SK-N-SH (cell line): ENCODE measurements around the gene CLEC7A. TPM values are rescaled to one million over a fixed set of nuclear protein-coding genes. Genes with fewer than 3 reads are reported as not detected.

ENCODE experiments used
- CTCF ChIA-PET: fragments of 300-600, 350-600 bp; formaldehyde crosslinking; extraction: SDS; loops from one replicate; lab custom pipeline; 2021; lab: Yijun Ruan, JAX
- POLR2A ChIA-PET: fragments of 350-600 bp; sonication (Branson Sonifier 250); formaldehyde crosslinking; extraction: SDS; loops from one replicate; lab custom pipeline; 2020; ENCODE audit warnings: antibody characterized with exemption, inconsistent platforms; lab: Yijun Ruan, JAX
- DNase-seq: peaks from one replicate; pipeline ENCODE4 v3.0.0; 2012
- H2AFZ ChIP-seq: fragments of 200-600 bp; sonication (generic); 2 replicates; pipeline ENCODE4 v1.8.1; 2016; ENCODE audit warnings: antibody characterized with exemption, mild to moderate bottlenecking, low read depth
- H3F3A ChIP-seq: fragments of 200-600 bp; sonication (generic); replicated peaks from 2 replicates; pipeline ENCODE3; 2016; ENCODE audit warnings: antibody characterized with exemption, mild to moderate bottlenecking; ENCODE audit not compliant: insufficient read depth
- H3K27ac ChIP-seq, 2 experiments: fragments of 200-500 bp in 1 of 2; fragments of 200-600 bp in 1 of 2; sonication (Bioruptor generic) in 1 of 2; sonication (generic), shearing (Covaris generic) in 1 of 2; 2 replicates each; pipeline versions ENCODE4 v1.5.1 to v1.6.1; 2014 to 2016; ENCODE audit warnings: low read depth in 2 of 2, inconsistent platforms in 1 of 2, low read length in 1 of 2, mild to moderate bottlenecking in 1 of 2, mixed read lengths in 1 of 2
- H3K27me3 ChIP-seq: fragments of 200-600 bp; sonication (generic), shearing (Covaris generic); 2 replicates; pipeline ENCODE4 v1.6.1; 2016; ENCODE audit warnings: mixed run types; ENCODE audit not compliant: insufficient read depth
- H3K36me3 ChIP-seq, 2 experiments: fragments of 200-500 bp in 1 of 2; fragments of 200-600 bp in 1 of 2; sonication (Bioruptor generic) in 1 of 2; sonication (generic) in 1 of 2; replicated peaks in 1 of 2; 2 replicates each; pipeline versions ENCODE3 to v1.5.1; 2014 to 2016; ENCODE audit warnings: low read length in 1 of 2, mild to moderate bottlenecking in 1 of 2; ENCODE audit not compliant: insufficient read depth in 2 of 2, control insufficient read depth in 1 of 2
- H3K4me1 ChIP-seq, 2 experiments: fragments of 200-500 bp in 1 of 2; fragments of 200-600 bp in 1 of 2; sonication (Bioruptor generic) in 1 of 2; sonication (generic), shearing (Covaris generic) in 1 of 2; 2 replicates each; pipeline versions ENCODE4 v1.5.1 to v1.6.1; 2014 to 2016; ENCODE audit warnings: low read depth in 1 of 2, low read length in 1 of 2, mixed run types in 1 of 2; ENCODE audit not compliant: insufficient read depth in 2 of 2, control insufficient read depth in 1 of 2
- H3K4me2 ChIP-seq: fragments of 200-600 bp; sonication (generic), shearing (Covaris generic); 2 replicates; pipeline ENCODE4 v1.6.1; 2017; ENCODE audit warnings: mixed run types
- H3K4me3 ChIP-seq, 2 experiments: fragments of 200-500 bp in 1 of 2; fragments of 200-600 bp in 1 of 2; sonication (Bioruptor generic) in 1 of 2; sonication (generic), shearing (Covaris generic) in 1 of 2; 2 replicates each; pipeline versions ENCODE4 v1.5.1 to v1.8.1; 2014 to 2016; ENCODE audit warnings: low read depth in 2 of 2, inconsistent platforms in 1 of 2, low read length in 1 of 2, mild to moderate bottlenecking in 1 of 2, mixed read lengths in 1 of 2, moderate library complexity in 1 of 2
- H3K79me2 ChIP-seq: fragments of 200-600 bp; sonication (generic); 2 replicates; pipeline ENCODE4 v1.8.1; 2017; ENCODE audit warnings: mild to moderate bottlenecking; ENCODE audit not compliant: insufficient read depth
- H3K9ac ChIP-seq: fragments of 200-600 bp; sonication (generic); 2 replicates; pipeline ENCODE4 v1.6.1; 2017; ENCODE audit warnings: mixed run types
- H3K9me2 ChIP-seq: fragments of 200-600 bp; sonication (generic); 2 replicates; pipeline ENCODE4 v1.6.1; 2017; ENCODE audit warnings: mixed run types
- H3K9me3 ChIP-seq: fragments of 200-600 bp; sonication (generic); 2 replicates; pipeline ENCODE4 v1.6.1; 2017; ENCODE audit warnings: mixed run types, mild to moderate bottlenecking, moderate library complexity
- H4K20me1 ChIP-seq: fragments of 200-600 bp; sonication (generic); 2 replicates; pipeline ENCODE4 v1.6.1; 2017; ENCODE audit warnings: mild to moderate bottlenecking, mixed run types; ENCODE audit not compliant: insufficient read depth
- CHD2 ChIP-seq: fragments of 150-350 bp; IDR thresholded peaks from 2 replicates; pipeline ENCODE4 v1.6.1; 2018; ENCODE audit warnings: low read length; ENCODE audit not compliant: partially characterized antibody
- EP300 ChIP-seq, 2 experiments: IDR thresholded peaks; 2 replicates each; pipeline versions ENCODE4 v1.4.0 to v1.6.1; 2012; ENCODE audit warnings: borderline replicate concordance in 1 of 2, low read depth in 1 of 2, low read length in 1 of 2
- FOXJ3 ChIP-seq: sonication (generic); formaldehyde crosslinking; IDR thresholded peaks from 2 replicates; pipeline ENCODE4 v1.5.1; 2020; ENCODE audit warnings: mild to moderate bottlenecking, missing genetic modification reagents
- FOXM1 ChIP-seq: IDR thresholded peaks from 2 replicates; pipeline ENCODE4 v1.4.0; 2012; ENCODE audit warnings: low read depth, mild to moderate bottlenecking
- GABPA ChIP-seq: IDR thresholded peaks from 2 replicates; pipeline ENCODE4 v1.4.0; 2012; ENCODE audit warnings: low read depth, mild to moderate bottlenecking
- GATA2 ChIP-seq: sonication (generic); formaldehyde crosslinking; IDR thresholded peaks from 2 replicates; pipeline ENCODE4 v1.5.0; 2020; ENCODE audit warnings: mild to moderate bottlenecking, missing genetic modification reagents
- MXI1 ChIP-seq: IDR thresholded peaks from 2 replicates; pipeline ENCODE4 v1.6.1; 2012; ENCODE audit warnings: mild to moderate bottlenecking, low read depth, low read length, improper control_type of control experiment
- NFIC ChIP-seq: IDR thresholded peaks from 2 replicates; pipeline ENCODE4 v1.4.0; 2012; ENCODE audit warnings: borderline replicate concordance
- NRF1 ChIP-seq: IDR thresholded peaks from 2 replicates; pipeline ENCODE4 v1.6.1; 2012; ENCODE audit warnings: low read depth, mild to moderate bottlenecking, low read length
- POLR2AphosphoS5 ChIP-seq: IDR thresholded peaks from 2 replicates; pipeline ENCODE4 v1.6.1; 2012; ENCODE audit warnings: low read depth, low read length
- RAD21 ChIP-seq: IDR thresholded peaks from 2 replicates; pipeline ENCODE4 v1.6.1; 2012; ENCODE audit warnings: mild to moderate bottlenecking, low read length
- RCOR1 ChIP-seq: fragments of 150-350 bp; IDR thresholded peaks from 2 replicates; pipeline ENCODE4 v1.6.1; 2017; ENCODE audit warnings: antibody characterized with exemption, low read length
- RFX5 ChIP-seq: IDR thresholded peaks from 2 replicates; pipeline ENCODE4 v1.6.1; 2012; ENCODE audit warnings: mild to moderate bottlenecking, improper control_type of control experiment, low read length
- SIN3A ChIP-seq: IDR thresholded peaks from 2 replicates; pipeline ENCODE4 v1.6.1; 2012; ENCODE audit warnings: low read depth, mild to moderate bottlenecking, low read length, moderate library complexity, borderline replicate concordance
- SMC3 ChIP-seq: IDR thresholded peaks from 2 replicates; pipeline ENCODE4 v1.6.1; 2012; ENCODE audit warnings: low read depth, low read length, improper control_type of control experiment
- TAF1 ChIP-seq: IDR thresholded peaks from 2 replicates; pipeline ENCODE4 v1.6.1; 2012; ENCODE audit warnings: low read depth, mild to moderate bottlenecking, low read length, moderate library complexity, borderline replicate concordance
- TEAD4 ChIP-seq: IDR thresholded peaks from 2 replicates; pipeline ENCODE4 v1.4.0; 2012; ENCODE audit warnings: mild to moderate bottlenecking, borderline replicate concordance; ENCODE audit not compliant: insufficient read depth
- YY1 ChIP-seq: IDR thresholded peaks from 2 replicates; pipeline ENCODE4 v1.4.0; 2012; ENCODE audit warnings: low read depth, mild to moderate bottlenecking
- WGBS: methylation state at CpG from one replicate; pipeline ENCODE4 v1.1.6; 2017; ENCODE audit warnings: low lambda C conversion rate; 5-methylcytosine and 5-hydroxymethylcytosine counted together
- polyA plus RNA-seq, 3 experiments: library from polyadenylated mRNA; depleted of rRNA; stranded (reverse); fragments of >200 nt; gene quantifications; 2 replicates each; pipeline ENCODE4 v1.2.3, GENCODE V29; 2012
- TF ChIP-seq, protein P1 (sequence below): IDR thresholded peaks from 2 replicates; pipeline ENCODE4 v1.4.0; 2012; ENCODE audit warnings: low read depth, borderline replicate concordance
- TF ChIP-seq, protein P2 (sequence below): IDR thresholded peaks from 2 replicates; pipeline ENCODE4 v1.6.1; 2012; ENCODE audit warnings: mild to moderate bottlenecking, low read depth, low read length, moderate library complexity
- TF ChIP-seq, protein P3 (sequence below): IDR thresholded peaks from 2 replicates; pipeline ENCODE4; 2012
- TF ChIP-seq, protein P4 (sequence below): IDR thresholded peaks from 2 replicates; pipeline ENCODE4 v1.4.0; 2012; ENCODE audit warnings: low read depth

The CLEC7A gene
- polyA plus RNA-seq, 1 of the 3 experiments (the other 2 are of a cell fraction) = not detected

DNA sequence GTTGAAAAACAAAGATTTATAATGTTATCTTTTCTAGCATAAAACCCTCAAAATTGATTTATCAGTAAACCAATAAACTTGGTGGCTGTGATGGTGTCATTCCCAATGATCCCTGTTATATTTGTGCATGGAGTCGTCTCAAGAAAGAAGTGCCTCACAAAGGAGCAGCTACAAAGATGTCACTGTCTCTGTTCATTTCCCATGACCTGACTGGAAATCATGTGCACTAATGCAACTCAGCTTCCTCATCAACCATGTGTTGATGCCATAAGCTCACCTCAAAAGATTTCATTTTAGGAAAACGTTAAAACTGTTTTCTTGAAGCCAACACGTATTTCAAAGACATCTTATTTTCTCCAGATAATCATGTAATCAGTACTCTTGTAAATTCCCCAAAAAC lies 60.0 kb downstream of the CLEC7A start:
- DNase-seq = no peak
- Histone ChIP-seq H3K27me3 (no peaks in the 10 kb centered on the region; the same call in 1 of the 2 replicates), H3K9ac (no peak overlapping the region), H3K27ac (no peak overlapping the region), H3K9me2 (no peaks in the 10 kb centered on the region), H3K4me2 (no peak overlapping the region), H4K20me1 (no peaks in the 10 kb centered on the region), H3K4me3 (no peak overlapping the region), H3F3A (no peaks in the 10 kb centered on the region), H3K79me2 (no peaks in the 10 kb centered on the region), H2AFZ (no peak overlapping the region), H3K9me3 (no peaks in the 10 kb centered on the region), H3K36me3 (no peaks in the 10 kb centered on the region), H3K4me1 (no peaks in the 10 kb centered on the region; a peak in 1 of 4 replicates)
- POLR2A ChIA-PET = no interaction called here
- TF ChIP-seq, protein P1, sequence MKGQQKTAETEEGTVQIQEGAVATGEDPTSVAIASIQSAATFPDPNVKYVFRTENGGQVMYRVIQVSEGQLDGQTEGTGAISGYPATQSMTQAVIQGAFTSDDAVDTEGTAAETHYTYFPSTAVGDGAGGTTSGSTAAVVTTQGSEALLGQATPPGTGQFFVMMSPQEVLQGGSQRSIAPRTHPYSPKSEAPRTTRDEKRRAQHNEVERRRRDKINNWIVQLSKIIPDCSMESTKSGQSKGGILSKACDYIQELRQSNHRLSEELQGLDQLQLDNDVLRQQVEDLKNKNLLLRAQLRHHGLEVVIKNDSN = no peak
- TF ChIP-seq GATA2 (CRISPR knock-in tag) = no peak
- TF ChIP-seq, protein P2, sequence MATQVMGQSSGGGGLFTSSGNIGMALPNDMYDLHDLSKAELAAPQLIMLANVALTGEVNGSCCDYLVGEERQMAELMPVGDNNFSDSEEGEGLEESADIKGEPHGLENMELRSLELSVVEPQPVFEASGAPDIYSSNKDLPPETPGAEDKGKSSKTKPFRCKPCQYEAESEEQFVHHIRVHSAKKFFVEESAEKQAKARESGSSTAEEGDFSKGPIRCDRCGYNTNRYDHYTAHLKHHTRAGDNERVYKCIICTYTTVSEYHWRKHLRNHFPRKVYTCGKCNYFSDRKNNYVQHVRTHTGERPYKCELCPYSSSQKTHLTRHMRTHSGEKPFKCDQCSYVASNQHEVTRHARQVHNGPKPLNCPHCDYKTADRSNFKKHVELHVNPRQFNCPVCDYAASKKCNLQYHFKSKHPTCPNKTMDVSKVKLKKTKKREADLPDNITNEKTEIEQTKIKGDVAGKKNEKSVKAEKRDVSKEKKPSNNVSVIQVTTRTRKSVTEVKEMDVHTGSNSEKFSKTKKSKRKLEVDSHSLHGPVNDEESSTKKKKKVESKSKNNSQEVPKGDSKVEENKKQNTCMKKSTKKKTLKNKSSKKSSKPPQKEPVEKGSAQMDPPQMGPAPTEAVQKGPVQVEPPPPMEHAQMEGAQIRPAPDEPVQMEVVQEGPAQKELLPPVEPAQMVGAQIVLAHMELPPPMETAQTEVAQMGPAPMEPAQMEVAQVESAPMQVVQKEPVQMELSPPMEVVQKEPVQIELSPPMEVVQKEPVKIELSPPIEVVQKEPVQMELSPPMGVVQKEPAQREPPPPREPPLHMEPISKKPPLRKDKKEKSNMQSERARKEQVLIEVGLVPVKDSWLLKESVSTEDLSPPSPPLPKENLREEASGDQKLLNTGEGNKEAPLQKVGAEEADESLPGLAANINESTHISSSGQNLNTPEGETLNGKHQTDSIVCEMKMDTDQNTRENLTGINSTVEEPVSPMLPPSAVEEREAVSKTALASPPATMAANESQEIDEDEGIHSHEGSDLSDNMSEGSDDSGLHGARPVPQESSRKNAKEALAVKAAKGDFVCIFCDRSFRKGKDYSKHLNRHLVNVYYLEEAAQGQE = no peak
- TF ChIP-seq TEAD4 = no peak
- 0% methylated on average over 3 of the region's 3 CpGs for WGBS
- CTCF ChIA-PET = no interaction called here

DNA sequence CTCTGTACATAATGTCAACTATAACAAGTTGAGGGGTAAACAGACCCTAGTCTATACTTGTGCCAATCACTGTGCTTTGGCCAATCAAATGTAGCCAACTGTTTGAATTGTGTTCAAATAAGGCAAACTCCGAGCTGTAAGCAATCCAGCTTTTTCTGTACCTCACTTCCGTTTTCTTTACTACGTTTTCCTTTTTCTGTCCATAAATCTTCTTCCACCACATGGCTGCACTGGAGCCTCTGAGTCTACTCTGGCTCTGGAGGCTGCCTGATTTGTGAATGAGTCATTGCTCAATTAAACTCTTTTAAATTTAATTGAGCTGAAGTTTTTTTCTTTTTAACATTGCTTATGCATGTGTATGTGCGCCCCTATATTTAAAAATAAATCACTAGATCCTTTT lies 60.9 kb downstream of the CLEC7A start:
- ChIA-PET CTCF (no interaction called here), POLR2A (no interaction called here)
- Histone ChIP-seq H2AFZ (peak overlapping the region; percentile 21; the same call in 1 of the 2 replicates), H3K9ac (no peak overlapping the region), H3K9me2 (no peaks in the 10 kb centered on the region), H3K9me3 (no peaks in the 10 kb centered on the region), H3K27ac (no peak overlapping the region), H3K4me2 (no peak overlapping the region), H3K4me1 (no peaks in the 10 kb centered on the region; a peak in 1 of 4 replicates), H3K36me3 (no peaks in the 10 kb centered on the region), H3K79me2 (no peaks in the 10 kb centered on the region), H3K27me3 (no peaks in the 10 kb centered on the region; the same call in 1 of the 2 replicates), H3F3A (no peaks in the 10 kb centered on the region), H4K20me1 (no peaks in the 10 kb centered on the region), H3K4me3 (no peak overlapping the region)
- 5% methylated on average over 4 of the region's 4 CpGs for WGBS
- TF ChIP-seq YY1 = no peak
- no peak for TF ChIP-seq FOXM1
- TF ChIP-seq SMC3 = no peak
- TF ChIP-seq RFX5 = no peak
- no peak for TF ChIP-seq RCOR1
- TF ChIP-seq CHD2 = no peak
- TF ChIP-seq, protein P3, sequence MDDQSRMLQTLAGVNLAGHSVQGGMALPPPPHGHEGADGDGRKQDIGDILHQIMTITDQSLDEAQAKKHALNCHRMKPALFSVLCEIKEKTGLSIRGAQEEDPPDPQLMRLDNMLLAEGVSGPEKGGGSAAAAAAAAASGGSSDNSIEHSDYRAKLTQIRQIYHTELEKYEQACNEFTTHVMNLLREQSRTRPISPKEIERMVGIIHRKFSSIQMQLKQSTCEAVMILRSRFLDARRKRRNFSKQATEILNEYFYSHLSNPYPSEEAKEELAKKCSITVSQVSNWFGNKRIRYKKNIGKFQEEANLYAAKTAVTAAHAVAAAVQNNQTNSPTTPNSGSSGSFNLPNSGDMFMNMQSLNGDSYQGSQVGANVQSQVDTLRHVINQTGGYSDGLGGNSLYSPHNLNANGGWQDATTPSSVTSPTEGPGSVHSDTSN = no peak
- no peak for TF ChIP-seq EP300 (IDR thresholded peaks at IDR 0.05; ENCODE audit: borderline replicate concordance in 1 of 2, low read depth in 1 of 2, low read length in 1 of 2)
- TF ChIP-seq SIN3A = no peak
- no peak for TF ChIP-seq NRF1
- TF ChIP-seq, protein P4, sequence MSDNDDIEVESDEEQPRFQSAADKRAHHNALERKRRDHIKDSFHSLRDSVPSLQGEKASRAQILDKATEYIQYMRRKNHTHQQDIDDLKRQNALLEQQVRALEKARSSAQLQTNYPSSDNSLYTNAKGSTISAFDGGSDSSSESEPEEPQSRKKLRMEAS = no peak
- no peak for TF ChIP-seq POLR2AphosphoS5
- TF ChIP-seq GABPA = no peak
- no peak for TF ChIP-seq RAD21
- TF ChIP-seq FOXJ3 (CRISPR knock-in tag) = no peak
- TF ChIP-seq NFIC = no peak
- no peak for TF ChIP-seq MXI1
- TF ChIP-seq, protein P1 = no peak
- no peak for TF ChIP-seq TAF1
- DNase-seq = no peak
